T-helper 2 cell (primary cell): ENCODE measurements around the gene ACO2.
A peak's percentile ranks its signal among the peaks of the same experiment; 100 is the strongest.
"Not testable (repeated sequence)": the region's sequence is repeated elsewhere in the genome, so short reads cannot be mapped to it uniquely, and the experiment has no call there.

ENCODE experiments used
- DNase-seq, 5 experiments: peaks; one replicate each; pipeline versions ENCODE4 v3.0.0 to v3.0.0-alpha.2; 2012 to 2022

The ACO2 gene

DNA sequence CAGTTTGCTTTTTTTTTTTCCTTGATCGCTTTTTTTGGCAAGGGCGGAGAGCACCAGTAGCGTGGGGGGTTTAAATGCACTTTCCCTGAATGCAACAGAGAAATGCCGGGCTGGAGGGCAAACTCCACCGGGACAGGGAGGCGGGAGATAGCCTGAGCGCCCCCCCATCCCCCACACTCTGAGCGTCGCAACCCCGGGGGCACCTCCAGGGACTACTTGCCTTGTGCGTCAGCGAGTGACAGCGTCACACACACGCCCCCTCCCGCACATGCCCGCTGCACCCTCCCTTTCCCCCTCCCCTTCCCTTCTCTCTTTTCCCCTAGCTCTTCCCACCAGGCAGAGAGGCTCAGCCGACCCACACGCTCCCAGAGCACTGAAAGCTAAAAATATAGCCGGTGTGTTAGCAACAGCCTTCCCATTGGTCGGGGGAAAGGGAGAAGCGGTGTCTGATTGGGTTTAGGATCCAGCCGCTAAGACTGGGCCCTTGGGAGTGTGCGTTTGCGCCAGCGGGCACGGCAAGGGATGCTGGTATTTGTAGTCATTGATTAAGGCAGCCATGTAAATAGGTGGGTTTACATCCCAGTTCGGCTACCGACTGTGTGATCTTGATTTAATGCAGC, 20.6 kb upstream of the ACO2 start:
- peak; percentile 64 to 99 (median 85) for DNase-seq

DNA sequence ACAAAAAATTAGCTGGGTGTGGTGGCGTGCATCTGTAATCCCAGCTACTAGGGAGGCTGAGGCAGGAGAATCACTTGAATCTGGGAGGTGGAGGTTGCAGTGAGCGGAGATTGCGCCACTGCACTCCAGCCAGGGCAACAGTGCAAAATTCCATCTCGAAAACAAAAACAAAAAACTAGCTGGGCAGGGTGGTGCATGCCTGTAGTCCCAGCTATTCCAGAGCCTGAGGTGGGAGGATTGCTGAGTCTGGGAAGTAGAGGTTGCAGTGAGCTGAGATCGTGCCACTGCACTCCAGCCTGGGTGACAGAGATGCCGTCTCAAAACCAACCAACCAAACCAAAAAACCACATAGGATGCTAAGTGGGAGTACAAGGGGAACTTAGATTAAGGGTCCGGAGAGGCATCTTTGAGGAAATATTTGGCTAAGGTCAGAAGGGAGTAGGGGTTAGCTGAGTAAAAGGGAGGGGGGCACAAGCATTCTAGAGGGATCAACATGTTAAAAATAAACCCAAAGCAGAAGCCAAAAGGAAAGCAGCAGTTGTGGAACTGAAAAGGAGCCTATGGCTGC, 10.7 kb upstream of the ACO2 start:
- DNase-seq = no peak

DNA sequence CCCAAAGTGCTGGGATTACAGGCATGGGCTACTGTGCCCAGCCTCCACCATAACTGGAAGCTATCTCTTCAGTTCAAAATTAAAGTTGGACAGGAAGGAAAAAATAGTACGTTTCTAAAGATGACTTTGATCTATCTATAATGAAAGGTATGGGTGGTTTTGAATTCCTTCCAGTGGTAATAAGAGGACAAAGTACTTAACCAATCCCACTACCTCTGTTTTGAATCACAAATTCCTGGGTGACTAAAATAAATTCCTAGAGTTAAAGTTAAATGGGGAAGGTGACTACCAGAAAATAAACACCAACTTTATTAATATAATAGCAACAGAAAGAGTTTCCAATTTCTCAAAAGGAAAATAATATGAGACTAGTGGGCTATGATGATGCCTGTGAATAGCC, 9.5 kb upstream of the ACO2 start:
- DNase-seq = no peak

DNA sequence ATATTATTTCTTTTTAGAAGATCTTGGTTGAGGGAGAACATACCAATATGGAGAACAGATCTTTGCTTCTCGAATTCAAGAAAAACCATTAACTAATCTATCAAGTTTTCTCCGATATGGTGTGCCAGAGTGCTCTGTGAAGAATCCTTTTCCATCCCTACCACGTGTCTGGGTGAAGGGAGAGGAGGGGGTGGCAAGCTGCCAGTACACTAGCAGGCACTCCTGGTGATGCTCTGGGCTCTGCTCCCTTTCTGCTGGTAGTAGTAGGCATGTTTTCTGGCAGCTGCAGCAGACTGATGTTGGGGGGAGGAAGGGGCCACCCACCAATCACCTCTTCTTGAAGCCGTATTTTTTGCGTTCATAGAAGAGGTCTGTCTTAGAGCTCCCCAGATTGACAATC, 8.8 kb upstream of the ACO2 start:
- not testable (repeated sequence) for DNase-seq

DNA sequence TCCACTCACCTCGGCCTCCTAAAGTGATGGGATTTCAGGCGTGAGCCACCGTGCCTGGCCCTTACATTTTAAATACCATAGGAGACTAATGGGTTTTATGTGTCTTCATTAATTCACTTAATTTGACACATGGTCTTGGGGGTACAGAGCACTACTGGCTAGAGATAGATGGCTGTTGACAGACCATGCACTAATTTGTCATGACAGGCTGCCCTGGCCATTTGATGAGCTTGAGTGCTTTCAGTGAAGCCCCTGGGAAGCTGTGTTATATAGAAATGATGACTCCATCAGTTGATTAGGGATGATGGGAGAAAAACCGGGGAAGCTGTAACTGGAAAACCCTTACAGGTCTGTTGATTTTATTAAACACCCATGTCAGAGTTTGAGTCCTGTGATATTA, 7.0 kb upstream of the ACO2 start:
- no peak for DNase-seq

DNA sequence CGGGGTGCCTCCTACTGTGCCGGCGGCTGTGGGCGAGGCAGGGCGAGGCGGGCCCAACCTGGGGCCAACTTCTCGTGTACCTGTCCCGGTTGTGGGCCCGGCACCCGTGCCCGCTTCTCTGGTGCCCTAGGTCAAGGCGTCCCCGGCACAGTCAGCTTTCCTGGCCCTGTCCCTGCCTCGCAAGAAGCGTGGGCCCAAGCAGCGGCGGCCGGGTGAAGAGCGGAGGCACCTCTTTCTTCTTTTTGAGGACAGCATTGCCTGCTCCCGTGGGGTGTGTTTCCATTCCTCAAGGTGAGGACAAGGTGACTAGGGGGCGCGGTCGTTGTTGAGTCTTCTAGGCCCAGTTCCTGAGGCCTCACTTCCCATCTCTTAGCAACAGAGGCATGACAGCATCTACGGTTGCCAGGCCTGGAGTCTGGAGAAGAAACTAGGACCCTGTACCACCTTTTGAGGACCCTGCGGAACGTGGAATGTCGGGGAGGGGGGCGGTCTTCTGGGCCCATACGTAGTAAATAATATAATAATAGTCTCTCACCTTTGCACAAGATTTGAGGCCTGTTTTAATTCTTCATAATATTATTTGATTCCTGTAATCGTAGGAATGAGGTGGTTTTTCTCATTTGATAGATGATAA, 418 bp downstream of the ACO2 start:
- DNase-seq = peak in 1 of 5 experiments; percentile 21

DNA sequence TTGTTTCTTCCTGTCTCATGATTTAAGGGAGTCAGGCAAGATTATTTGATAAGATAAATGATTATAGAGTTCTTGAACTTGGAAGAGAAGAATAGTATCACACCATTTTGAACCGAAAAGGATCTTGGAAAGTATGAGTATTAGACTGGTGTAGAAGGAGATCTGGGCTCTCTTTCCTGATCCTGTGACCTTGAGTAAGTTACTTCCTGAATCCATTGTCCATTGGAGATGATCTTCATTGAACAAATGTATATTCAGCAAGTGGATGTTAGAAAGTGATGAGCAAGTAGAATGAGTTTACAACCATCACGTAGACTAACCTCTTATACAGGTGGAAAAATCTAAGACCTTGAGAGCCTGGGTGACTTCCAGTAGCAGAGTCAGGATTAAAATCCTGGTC, 2.0 kb downstream of the ACO2 start:
- no peak for DNase-seq

DNA sequence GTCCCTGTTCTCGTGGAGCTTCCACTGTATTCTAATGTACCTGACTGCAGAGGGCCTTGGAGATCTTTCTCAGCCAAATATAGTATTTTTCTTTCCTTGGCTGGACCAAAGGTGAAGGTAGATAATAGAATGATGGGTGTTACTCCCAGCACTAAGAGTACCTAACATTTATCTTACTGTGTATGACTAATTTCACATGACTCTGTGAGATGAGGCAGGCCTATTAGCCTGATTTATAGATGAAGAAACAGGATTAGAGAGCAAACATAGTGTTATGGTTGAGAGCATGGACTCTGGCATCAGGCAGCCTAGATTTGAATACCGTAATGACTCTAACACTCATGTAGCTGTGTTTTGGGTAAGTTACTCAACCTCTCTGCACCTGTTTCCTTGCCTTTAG, 2.7 kb downstream of the ACO2 start:
- no peak for DNase-seq

DNA sequence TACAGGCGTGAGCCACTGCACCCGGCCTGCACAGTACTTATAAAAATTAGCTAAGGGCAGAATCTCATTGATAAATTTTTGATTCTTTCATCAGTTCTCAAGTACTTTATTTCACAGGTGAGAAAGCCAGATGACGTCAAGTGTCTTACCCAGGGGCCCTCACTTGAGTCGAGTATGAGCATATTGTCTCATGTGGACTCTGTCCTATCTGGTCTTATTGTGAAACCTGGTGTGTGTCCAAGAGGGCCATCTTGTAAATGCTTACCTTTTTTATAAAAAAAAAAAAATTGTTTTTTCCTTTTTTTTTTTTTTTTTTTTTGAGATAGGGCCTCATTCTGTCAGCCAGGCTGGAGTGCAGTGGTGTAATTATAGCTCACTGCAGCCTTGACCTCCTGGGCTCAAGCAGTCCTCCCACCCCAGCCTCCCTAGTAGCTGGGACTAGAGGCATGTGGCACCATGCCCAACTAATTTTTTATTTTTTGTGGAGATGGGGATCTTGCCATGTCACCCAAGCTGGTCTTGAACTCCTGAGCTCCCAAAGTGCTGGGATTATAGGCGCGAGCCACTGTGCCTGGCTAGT, 6.0 kb downstream of the ACO2 start:
- DNase-seq = no peak

DNA sequence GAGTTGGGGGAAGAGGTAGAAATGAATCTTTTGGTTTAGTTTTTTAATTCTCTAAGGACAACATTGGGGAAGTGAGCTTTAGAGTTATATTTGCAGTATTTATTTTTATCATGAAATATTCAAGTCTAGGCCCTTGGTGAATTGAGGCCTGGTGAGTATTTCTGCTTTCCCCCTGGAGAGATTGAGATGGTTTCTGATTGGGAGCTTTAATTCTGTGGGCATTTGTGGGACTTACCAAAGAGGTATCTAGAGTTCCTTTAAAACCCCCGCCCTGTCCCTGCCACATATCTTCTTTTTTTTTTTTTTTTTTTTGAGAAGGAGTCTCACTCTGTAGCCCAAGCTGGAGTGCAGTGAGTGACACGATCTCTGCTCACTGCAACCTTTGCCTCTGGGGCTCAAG, 9.6 kb downstream of the ACO2 start:
- DNase-seq = no peak

DNA sequence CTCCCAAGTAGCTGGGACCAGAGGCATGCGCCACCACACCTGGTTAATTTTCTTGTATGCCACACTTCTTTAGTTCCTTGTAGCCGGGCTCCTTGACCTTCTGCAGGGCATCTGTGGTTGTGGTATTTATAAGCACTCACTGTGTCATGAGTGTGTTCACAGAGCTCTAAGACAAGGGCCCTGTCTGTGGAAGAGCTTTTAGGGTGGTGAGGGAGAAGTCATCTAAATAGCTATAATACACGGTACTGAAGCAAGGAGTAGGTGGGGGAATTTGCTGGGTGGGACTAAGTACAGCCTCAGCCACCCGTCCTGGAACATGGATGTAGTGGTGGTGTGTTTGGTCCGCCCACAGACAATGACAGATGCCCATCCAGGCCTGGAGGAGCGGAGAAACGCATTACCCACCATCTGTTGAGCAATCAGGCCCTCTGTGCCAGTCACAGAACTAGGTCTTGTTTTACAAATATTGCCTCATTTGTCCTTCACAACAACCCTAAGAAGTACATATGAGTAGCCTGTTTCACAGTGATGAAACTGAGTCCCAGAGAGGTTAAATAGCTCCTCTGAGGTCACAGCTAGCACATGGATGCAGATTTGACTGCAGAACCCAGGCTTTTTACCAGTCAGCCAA, 10.1 kb downstream of the ACO2 start:
- DNase-seq = no peak

DNA sequence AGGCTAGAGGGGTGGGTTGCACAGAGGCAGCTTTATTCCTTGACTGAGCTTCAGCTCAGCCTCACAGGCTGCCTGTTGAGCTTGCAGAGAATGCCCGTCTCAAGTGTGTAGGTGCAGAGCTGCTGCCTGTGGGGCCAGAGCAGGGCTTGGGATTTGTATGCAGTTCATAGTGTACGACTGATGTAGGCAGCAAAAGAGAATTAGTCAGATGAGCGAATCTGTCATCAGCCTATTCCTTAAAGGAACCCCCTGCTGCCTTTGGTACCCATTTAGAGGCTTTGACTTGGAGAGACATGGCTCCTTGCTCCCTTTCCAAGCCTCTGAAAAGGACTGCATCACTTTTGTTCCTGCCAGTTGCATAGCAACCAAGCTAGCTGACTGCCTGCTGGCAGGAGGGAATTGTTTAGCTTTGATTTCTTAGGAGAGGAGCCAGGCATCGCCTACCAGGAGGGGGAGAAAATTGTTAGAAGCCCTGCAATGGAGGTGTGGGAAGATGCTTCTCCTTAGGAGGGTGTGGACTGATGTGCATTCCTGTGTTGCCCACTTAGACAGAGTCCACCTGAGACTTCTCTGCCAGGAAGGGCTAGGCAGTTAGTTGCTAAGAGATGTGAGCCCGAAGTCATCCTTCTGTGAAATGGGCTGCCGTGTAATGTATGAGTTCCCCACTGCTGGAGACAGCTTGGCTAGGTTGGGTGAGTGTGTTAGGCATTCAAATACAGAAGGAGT, 10.9 kb downstream of the ACO2 start:
- no peak for DNase-seq

DNA sequence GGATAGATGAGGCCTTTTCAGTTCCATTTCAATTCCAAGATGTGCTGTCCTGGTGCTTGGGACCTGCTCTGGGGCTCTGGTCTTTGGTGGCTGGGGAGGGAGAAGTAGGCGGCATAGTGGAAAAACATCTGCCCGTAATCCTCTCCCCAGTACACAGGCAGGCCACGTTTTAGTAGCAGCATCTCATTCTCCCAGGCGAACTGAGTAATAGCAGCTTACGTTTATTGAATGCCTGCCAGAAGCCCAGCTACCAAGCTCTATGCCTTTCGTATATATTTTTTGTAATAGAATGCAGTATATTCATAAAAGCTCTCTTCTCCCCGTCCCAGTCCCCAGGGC, 11.4 kb downstream of the ACO2 start:
- no peak for DNase-seq

DNA sequence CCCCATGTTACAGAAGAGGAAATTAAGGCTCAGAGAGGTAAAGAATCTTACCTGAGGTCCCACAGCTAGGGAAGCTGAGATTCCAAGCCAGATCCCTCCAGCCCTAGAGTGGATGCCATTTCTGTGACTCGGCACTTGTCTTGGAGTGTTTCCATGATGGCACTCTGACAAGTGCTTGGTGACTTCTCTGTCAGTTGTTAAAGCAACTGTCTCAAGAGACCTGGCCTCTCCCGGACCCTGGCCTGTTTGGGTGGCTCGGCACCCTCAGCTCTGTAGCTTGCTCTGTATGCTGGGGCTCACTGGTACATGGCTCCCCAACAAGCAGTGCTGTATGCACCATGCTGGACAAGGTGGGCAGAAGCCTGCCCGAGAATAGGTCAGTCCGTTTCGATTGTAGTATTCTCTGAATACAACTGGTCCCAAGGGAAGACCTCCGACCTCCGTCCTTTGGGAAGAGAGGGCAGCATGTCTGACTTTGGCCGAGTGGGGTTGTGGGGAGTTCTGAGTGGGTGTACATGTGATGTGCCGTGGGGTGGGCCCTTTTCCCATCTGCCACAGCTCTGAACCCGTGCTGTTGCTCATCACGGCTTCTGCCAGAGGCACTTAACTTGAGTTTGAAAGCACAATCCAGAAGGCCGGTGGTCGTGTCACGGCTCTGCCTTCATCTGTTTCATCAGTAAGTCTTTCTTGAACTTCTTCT, 12.4 kb downstream of the ACO2 start:
- no peak for DNase-seq

DNA sequence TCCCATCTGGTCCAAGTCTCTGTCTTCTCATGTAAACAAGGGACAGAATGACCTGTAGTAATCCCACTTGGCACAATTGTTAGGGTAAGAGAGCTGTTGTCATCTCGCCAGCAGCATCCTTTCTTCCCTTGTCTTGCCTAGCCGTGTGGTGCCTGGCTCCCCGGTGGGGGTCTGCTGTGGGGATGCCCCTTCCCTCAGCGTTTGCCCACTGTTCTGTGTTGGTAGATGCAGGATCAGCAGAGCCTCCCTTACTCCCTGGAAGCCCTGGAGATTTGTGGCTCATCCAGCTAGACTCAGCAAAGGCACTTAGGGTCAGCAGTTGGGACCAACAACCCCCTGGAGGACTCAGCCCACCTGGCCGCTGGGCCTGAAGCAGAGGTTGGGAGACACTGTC, 13.0 kb downstream of the ACO2 start:
- no peak for DNase-seq

DNA sequence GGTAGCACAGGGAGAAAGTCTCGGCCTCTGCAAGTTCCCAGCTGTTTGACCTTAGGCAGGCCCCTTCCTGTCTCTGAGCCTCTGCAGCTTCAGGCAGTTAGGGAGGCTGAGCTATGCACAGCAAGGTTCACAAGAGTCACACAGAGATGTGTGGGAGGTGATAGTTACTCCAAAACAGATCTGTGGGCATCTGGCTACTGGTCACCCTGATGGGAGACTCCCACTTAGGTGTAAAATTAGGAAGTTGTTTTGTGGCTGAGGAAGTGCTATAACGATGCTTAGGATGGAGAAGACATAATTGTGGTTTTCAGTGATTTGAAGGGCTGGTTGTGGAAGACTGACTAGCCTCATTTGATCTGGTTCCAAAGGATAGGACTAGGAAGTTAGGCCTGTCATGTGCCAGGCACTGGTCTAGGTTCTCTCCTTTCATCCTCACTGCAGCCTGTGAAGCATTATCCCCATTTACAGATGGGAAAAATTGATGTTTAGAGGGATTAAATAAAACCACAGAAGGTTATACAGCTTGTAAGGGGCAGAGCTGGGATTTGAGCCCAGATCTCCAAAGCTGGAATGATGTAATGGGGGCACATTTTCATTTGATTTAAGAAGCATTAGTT, 13.5 kb downstream of the ACO2 start:
- DNase-seq = no peak

DNA sequence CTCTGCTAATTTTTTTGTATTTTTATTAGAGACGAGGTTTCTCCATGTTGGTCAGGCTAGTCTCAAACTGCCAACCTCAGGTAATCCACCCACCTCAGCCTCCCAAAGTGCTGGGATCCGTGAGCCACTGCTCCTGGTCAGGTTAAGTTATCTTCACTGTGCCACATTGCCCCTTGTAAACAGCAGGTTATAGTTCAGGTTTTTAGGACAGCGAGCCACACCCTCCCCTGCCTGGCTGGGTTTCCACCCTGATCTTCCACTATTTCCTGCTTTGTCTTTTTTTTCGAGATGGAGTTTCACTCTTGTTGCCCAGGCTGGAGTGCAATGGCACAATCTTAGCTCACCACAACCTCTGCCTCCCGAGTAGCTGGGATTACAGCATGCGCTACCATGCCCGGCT, 16.1 kb downstream of the ACO2 start:
- no peak for DNase-seq

DNA sequence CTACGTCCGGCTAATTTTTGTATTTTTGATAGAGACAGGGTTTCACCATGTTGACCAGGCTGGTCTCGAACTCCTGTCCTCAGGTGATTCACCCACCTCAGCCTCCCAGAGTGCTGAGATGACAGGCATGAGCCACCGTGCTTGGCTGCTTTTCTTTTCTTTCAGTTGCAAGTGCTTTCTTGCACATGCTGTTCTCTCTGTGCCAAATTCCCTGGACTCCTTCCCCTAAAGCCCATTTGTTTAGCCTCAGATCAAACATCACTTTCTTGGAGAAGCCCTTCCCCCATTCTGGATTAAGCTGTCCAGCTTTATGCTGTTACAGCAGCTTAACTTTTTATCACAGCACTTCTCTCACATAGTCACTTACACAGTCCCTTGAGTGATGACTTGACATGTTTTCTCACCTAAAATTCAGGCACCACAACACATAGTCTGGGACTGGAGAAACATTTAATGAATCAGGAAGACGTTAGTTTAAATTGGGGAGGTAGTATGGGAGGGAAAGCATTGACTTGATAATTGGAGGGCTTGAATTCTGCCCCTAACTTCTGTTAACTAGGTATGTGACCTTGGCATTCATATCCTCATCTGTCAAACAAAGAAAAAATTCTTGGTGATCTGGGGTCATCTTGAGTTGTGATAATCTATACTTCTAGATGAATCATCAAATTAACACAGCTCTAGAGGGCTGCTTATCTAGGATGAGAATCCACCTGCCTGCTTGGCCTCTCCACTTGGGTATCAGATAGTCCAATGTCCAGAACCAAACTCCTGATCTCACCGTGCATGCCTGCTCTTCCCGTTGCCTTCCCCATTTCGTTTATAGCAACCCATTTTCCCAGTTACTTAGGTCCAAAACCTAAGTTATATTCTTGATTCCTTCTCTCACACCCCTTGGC, 18.4 kb downstream of the ACO2 start:
- no peak for DNase-seq

DNA sequence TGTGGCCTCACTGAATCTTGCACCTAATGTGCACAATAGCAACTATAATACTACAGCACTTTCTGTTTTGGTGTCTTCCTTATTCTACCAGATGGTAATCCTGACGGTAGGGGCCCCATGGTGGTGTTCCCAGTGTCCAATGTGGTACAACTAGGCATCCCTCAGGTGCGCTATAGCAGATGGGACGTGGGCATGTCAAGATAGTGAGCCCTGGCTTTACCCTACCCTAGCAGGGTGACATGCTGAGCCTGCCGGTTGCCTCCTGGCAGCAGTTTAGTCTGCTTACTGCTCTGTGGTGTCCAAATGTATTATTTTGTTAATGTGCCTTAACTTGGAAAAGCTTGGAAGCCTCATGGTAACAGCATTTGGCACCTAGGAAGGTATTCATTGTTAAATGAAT, 19.2 kb downstream of the ACO2 start:
- DNase-seq = no peak

DNA sequence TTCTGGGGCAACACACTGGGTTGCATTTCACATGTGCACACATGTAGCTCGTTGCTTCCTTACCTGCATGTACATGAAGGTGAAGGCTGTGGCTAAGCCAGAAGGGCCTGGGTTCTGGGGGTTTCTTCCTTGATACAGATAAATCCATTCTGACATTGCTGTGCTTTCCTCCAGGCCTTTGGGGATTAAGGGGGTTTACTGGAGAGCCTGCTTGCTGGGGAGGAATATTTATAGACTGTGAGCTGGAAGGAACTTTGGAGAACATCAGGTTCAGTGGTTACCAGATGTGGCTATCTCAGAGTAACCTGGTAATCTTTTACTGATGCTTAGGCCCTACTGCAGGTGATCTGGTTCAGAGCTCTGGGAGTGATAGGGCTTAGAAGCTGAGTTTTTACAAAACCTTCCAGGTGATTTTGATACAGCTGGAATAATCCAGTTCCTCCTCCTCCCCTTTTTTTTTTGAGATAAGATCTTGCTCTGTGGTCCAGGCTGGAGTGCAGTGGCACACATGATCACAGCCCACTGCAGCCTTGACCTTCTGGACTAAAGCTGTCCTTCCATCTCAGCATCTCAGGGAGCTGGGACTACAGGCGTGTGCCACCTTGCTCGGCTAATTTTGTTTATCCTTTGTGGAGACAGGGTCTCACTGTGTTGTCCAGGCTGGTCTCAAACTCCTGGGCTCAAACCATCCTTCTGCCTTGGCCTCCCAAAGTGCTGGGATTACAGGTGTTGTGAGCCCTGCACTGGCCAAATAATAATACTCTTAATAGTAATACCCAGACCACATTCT, 19.9 kb downstream of the ACO2 start:
- DNase-seq = no peak
